ENCODE data around the gene ACAP3. TPM values are rescaled to one million over a fixed set of nuclear protein-coding genes. Genes with fewer than 3 reads are reported as not detected.

The ACAP3 gene
- total RNA-seq, 2 experiments from 2014 or later, result 69.5 to 92.1 TPM

- DNase-seq, result no peak
- no peak within 1 kb of the TSS for H3K4me3 Mint-ChIP-seq
- no peak within 1 kb of the TSS for H3K27ac Mint-ChIP-seq
- H3K36me3 Mint-ChIP-seq (ENCODE audit: low read depth), result peaks cover under 1% of the 10 kb centered on the region
- ChIA-PET POLR2A (no interaction called here), CTCF (no interaction called here)
- peaks cover 5% of the 10 kb centered on the region for H3K4me1 Mint-ChIP-seq
- H3K9me3 Mint-ChIP-seq, result no peaks in the 10 kb centered on the region
- H3K27me3 Mint-ChIP-seq, result no peaks in the 10 kb centered on the region
Observed at GRCh38 chr1:1331068-1331965, 23.6 kb upstream of the ACAP3 start, which contains the start of gene TAS1R3. Gene TAS1R3 (plus strand): TSS chr1:1331280. CDS start chr1:1331346, 66 bp downstream.

DNA sequence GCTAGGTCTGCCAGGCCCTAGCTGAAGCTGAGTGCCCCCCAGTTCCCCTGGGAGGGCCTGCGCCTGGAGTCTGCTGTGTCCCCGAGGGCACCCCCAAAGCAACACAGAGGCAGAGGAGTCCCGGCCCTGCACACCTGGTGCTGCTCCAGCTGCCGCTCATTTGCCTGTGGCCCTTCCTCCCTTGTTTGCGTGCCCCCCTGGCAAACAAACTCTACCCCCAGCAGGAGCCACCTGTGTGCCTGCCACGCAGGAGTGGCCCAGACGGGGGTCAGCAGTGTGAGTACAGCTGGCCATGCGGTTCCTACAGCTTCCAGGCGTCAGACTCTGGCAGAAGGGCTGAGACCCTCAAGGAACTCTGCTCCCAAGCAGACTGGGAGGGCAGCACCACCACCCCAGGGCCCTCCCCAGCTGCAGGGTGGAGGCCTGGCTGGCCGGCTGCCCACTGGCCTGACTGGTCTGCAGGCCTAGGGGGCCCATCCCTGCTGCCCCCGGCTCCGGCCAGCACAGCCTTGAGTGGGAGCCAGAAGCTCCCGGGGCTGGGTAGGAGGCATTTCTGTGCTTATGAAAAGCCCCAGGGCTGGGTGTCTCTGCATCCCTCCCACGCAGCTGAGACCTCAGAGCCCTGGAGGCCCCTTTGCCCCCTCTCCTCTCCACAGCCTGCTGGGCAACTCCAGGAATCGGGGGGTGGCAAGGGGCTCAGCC, 22.8 kb upstream of the ACAP3 start:
- ChIA-PET CTCF (no interaction called here), POLR2A (no interaction called here)
- no peak for DNase-seq
- no peaks in the 10 kb centered on the region for H3K9me3 Mint-ChIP-seq
- H3K27ac Mint-ChIP-seq, result no peak overlapping the region
- peaks cover 12% of the 10 kb centered on the region for H3K4me1 Mint-ChIP-seq
- H3K27me3 Mint-ChIP-seq, result no peaks in the 10 kb centered on the region
- H3K4me3 Mint-ChIP-seq, result no peak overlapping the region
- H3K36me3 Mint-ChIP-seq (ENCODE audit: low read depth), result peaks cover 2% of the 10 kb centered on the region

- peaks cover 12% of the 10 kb centered on the region for H3K4me1 Mint-ChIP-seq
- no peak overlapping the region for H3K4me3 Mint-ChIP-seq
- H3K9me3 Mint-ChIP-seq, result no peaks in the 10 kb centered on the region
- H3K27me3 Mint-ChIP-seq, result no peaks in the 10 kb centered on the region
- DNase-seq, result no peak
- ChIA-PET POLR2A (no interaction called here), CTCF (interaction anchor here (0.8 kb wide), 1 partner anchor 46 kb away, joined by 3 read pairs; no protein-coding TSS in a partner anchor)
- no peak overlapping the region for H3K27ac Mint-ChIP-seq
- peaks cover 2% of the 10 kb centered on the region for H3K36me3 Mint-ChIP-seq (ENCODE audit: low read depth)
Observed at GRCh38 chr1:1329304-1330210, 21.8 kb upstream of the ACAP3 start.

- no peak for DNase-seq
- Mint-ChIP-seq H3K4me1 (peaks cover 18% of the 10 kb centered on the region), H3K36me3 (ENCODE audit: low read depth) (peaks cover 3% of the 10 kb centered on the region), H3K27ac (no peak overlapping the region), H3K9me3 (no peaks in the 10 kb centered on the region), H3K27me3 (no peaks in the 10 kb centered on the region), H3K4me3 (no peak overlapping the region)
- POLR2A ChIA-PET, result no interaction called here
- CTCF ChIA-PET, result interaction anchor here (0.8 to 1.4 kb wide), 2 partner anchors 44 to 47 kb away, joined by 3 read pairs; no protein-coding TSS in a partner anchor
Observed at GRCh38 chr1:1328254-1328653, 20.5 kb upstream of the ACAP3 start.

DNA sequence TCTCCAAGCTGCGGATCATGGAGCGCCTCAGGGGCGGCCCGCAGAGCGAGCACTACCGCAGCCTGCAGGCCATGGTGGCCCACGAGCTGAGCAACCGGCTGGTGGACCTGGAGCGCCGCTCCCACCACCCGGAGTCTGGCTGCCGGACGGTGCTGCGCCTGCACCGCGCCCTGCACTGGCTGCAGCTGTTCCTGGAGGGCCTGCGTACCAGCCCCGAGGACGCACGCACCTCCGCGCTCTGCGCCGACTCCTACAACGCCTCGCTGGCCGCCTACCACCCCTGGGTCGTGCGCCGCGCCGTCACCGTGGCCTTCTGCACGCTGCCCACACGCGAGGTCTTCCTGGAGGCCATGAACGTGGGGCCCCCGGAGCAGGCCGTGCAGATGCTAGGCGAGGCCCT, 19.6 kb upstream of the ACAP3 start:
- Mint-ChIP-seq H3K27me3 (no peaks in the 10 kb centered on the region), H3K4me3 (no peak overlapping the region), H3K9me3 (no peaks in the 10 kb centered on the region), H3K27ac (no peak overlapping the region), H3K4me1 (peaks cover 24% of the 10 kb centered on the region), H3K36me3 (ENCODE audit: low read depth) (peaks cover 3% of the 10 kb centered on the region)
- DNase-seq, result no peak
- ChIA-PET POLR2A (no interaction called here), CTCF (interaction anchor here (1.2 to 1.4 kb wide), 3 partner anchors 18 to 45 kb away, joined by 3 read pairs; no protein-coding TSS in a partner anchor)

- ChIA-PET POLR2A (no interaction called here), CTCF (interaction anchor here (0.9 to 1.3 kb wide), 2 partner anchors 20 to 22 kb away, joined by 3 read pairs; no protein-coding TSS in a partner anchor)
- Mint-ChIP-seq H3K27ac (peak overlapping the region; percentile 75), H3K36me3 (ENCODE audit: low read depth) (peaks cover 5% of the 10 kb centered on the region), H3K27me3 (no peaks in the 10 kb centered on the region), H3K9me3 (no peaks in the 10 kb centered on the region), H3K4me1 (peaks cover 27% of the 10 kb centered on the region), H3K4me3 (peak overlapping the region; percentile 75)
- no peak for DNase-seq
Observed at GRCh38 chr1:1326075-1326605, 18.4 kb upstream of the ACAP3 start.

GRCh38 chr1:1325288-1326074, 17.8 kb upstream of the ACAP3 start:
- Mint-ChIP-seq H3K36me3 (ENCODE audit: low read depth) (peaks cover 5% of the 10 kb centered on the region), H3K27ac (peak overlapping the region; percentile 85), H3K4me1 (peaks cover 27% of the 10 kb centered on the region), H3K27me3 (no peaks in the 10 kb centered on the region), H3K9me3 (no peaks in the 10 kb centered on the region), H3K4me3 (peak overlapping the region; percentile 75)
- POLR2A ChIA-PET, result no interaction called here
- CTCF ChIA-PET, result interaction anchor here (0.9 kb wide), 1 partner anchor 23 kb away, joined by 3 read pairs; no protein-coding TSS in a partner anchor
- no peak for DNase-seq

- Mint-ChIP-seq H3K27ac (peak within 1 kb of the TSS; percentile 93), H3K4me1 (peaks cover 27% of the 10 kb centered on the region), H3K9me3 (no peaks in the 10 kb centered on the region), H3K36me3 (ENCODE audit: low read depth) (peaks cover 5% of the 10 kb centered on the region), H3K4me3 (peak within 1 kb of the TSS; percentile 85), H3K27me3 (no peaks in the 10 kb centered on the region)
- POLR2A ChIA-PET, result no interaction called here
- DNase-seq, result peak; percentile 97
- CTCF ChIA-PET, result no interaction called here
Observed at GRCh38 chr1:1324524-1325287, 17.0 kb upstream of the ACAP3 start, which contains the start of the genes CPTP and INTS11. Gene CPTP (plus strand): TSS chr1:1324802. CDS start chr1:1326911, 2,109 bp downstream. Gene INTS11 (minus strand): TSS chr1:1324660. CDS start chr1:1324608, 52 bp downstream.

DNA sequence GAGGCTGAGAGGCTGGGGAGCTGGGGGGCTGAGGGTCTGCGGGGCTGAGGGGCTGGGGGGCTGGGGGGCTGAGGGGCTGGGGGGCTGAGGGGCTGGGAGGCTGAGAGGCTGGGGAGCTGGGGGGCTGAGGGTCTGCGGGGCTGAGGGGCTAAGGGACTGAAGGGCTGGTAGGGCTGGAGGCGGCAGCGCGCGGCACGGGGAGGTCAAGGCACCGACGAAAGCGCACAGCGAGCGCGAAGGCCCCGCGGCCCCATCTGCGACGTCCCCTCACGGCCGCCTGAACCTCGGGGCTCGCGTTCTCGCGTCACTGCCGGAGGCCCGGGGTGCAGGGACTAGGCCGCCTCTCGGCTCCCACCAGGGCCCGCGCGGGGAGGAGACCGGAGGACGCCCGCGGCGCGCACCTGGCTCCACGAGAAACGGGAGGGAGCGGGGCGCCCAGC, 16.4 kb upstream of the ACAP3 start:
- H3K4me3 Mint-ChIP-seq, result peak overlapping the region; percentile 85
- H3K4me1 Mint-ChIP-seq, result peaks cover 27% of the 10 kb centered on the region
- no peak for DNase-seq
- H3K36me3 Mint-ChIP-seq (ENCODE audit: low read depth), result peaks cover 7% of the 10 kb centered on the region
- no peaks in the 10 kb centered on the region for H3K27me3 Mint-ChIP-seq
- peak overlapping the region; percentile 54 for H3K27ac Mint-ChIP-seq
- H3K9me3 Mint-ChIP-seq, result no peaks in the 10 kb centered on the region
- ChIA-PET POLR2A (no interaction called here), CTCF (no interaction called here)

DNA sequence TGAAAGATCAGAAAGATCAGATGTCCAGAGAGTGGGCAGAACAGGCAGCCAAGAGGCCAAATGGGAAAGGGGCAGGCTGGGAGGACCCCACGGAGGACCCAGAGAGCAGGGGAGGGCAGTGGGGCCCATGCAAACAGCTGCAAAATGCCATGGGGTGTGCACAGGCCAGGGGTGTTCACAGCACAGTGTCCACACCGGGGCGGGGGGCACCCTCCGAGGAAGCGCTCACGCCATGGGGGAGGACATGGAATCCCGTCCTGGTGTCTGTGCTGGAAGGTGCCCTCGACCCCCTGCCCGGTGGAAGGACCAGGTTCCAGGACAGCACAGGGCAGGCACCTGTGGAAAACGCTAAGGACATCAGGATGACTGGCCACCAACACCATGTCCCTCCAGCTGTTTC, 15.2 kb upstream of the ACAP3 start:
- H3K27me3 Mint-ChIP-seq, result no peaks in the 10 kb centered on the region
- peaks cover 27% of the 10 kb centered on the region for H3K4me1 Mint-ChIP-seq
- ChIA-PET POLR2A (no interaction called here), CTCF (interaction anchor here (0.5 kb wide), 1 partner anchor 57 kb away, joined by 5 read pairs; no protein-coding TSS in a partner anchor)
- peak overlapping the region; percentile 84 for H3K4me3 Mint-ChIP-seq
- peak overlapping the region; percentile 73 for H3K27ac Mint-ChIP-seq
- H3K9me3 Mint-ChIP-seq, result no peaks in the 10 kb centered on the region
- H3K36me3 Mint-ChIP-seq (ENCODE audit: low read depth), result peaks cover 10% of the 10 kb centered on the region
- DNase-seq, result no peak

GRCh38 chr1:1322418-1322817, 14.7 kb upstream of the ACAP3 start:
- Mint-ChIP-seq H3K36me3 (ENCODE audit: low read depth) (peaks cover 14% of the 10 kb centered on the region), H3K27me3 (no peaks in the 10 kb centered on the region), H3K27ac (no peak overlapping the region), H3K9me3 (no peaks in the 10 kb centered on the region), H3K4me1 (peaks cover 27% of the 10 kb centered on the region), H3K4me3 (peak overlapping the region; percentile 57)
- POLR2A ChIA-PET, result no interaction called here
- CTCF ChIA-PET, result no interaction called here
- DNase-seq, result no peak
